A673 (cell line): ENCODE results near the gene FAM163B.

Experiments
- EZH2 ChIP-seq: fragments of 200-600 bp; sonication (generic); IDR thresholded peaks from 2 replicates; pipeline ENCODE4 v1.6.1; 2017; ENCODE audit warnings: borderline replicate concordance, low read depth, mild to moderate bottlenecking, mixed read lengths, antibody characterized with exemption, low read length; ENCODE audit not compliant: poor library complexity, severe bottlenecking
- TF ChIP-seq, protein P1 (sequence below): fragments of 300-800, 200-600 bp; sonication (generic); conservative IDR thresholded peaks from 2 replicates; pipeline ENCODE4 v1.5.1; 2017; ENCODE audit warnings: low read depth, mild to moderate bottlenecking, antibody characterized with exemption, low read length, moderate library complexity, mixed read lengths

DNA sequence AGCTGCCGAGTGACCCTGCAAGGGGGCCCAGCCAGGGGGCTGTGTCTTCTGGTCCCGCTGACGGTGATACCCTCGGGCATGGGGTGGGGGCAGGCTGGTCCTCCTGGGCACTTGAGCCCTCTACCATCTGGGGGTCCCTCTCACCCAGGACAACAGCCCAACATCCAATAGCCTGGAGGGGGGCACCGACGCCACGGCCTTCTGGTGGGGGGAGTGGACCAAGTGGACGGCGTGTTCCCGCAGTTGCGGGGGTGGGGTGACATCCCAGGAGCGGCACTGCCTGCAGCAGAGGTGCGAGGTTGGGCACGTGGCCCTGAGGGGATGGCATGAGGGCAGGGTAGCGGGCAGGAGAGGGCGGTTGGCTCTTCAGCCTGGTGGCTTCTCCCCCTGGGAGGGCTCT lies 71.9 kb downstream of the FAM163B start:
- TF ChIP-seq EZH2: no peak
- TF ChIP-seq, protein P1, sequence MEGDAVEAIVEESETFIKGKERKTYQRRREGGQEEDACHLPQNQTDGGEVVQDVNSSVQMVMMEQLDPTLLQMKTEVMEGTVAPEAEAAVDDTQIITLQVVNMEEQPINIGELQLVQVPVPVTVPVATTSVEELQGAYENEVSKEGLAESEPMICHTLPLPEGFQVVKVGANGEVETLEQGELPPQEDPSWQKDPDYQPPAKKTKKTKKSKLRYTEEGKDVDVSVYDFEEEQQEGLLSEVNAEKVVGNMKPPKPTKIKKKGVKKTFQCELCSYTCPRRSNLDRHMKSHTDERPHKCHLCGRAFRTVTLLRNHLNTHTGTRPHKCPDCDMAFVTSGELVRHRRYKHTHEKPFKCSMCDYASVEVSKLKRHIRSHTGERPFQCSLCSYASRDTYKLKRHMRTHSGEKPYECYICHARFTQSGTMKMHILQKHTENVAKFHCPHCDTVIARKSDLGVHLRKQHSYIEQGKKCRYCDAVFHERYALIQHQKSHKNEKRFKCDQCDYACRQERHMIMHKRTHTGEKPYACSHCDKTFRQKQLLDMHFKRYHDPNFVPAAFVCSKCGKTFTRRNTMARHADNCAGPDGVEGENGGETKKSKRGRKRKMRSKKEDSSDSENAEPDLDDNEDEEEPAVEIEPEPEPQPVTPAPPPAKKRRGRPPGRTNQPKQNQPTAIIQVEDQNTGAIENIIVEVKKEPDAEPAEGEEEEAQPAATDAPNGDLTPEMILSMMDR: no peak
